Left renal cortex interstitium (tissue), 4 donors: ENCODE results near the gene CEP131. TPM values are rescaled to one million over a fixed set of nuclear protein-coding genes. Genes with fewer than 3 reads are reported as not detected.
"Not testable (repeated sequence)": the region's sequence is repeated elsewhere in the genome, so short reads cannot be mapped to it uniquely, and the experiment has no call there.

Experiments
- DNase-seq, 4 donors: peaks; one replicate each; pipeline ENCODE4 v3.0.0-alpha.2; 2013; ENCODE audit warnings: low read depth in 4 of 4, low spot score in 2 of 4, missing footprints in 1 of 4
- polyA plus RNA-seq, 4 donors: library from polyadenylated mRNA; unstranded; fragments of 120-200 nt; gene quantifications; one replicate each; pipeline ENCODE4 v1.2.1, GENCODE V29; 2013; ENCODE audit not compliant: insufficient read length in 4 of 4

The CEP131 gene
- polyA plus RNA-seq, 4 donors = 12.3 to 26.9 (median 22.9) TPM

GRCh38 chr17:81228834-81229665, 6.3 kb upstream of the CEP131 start:
- DNase-seq = no peak

DNA sequence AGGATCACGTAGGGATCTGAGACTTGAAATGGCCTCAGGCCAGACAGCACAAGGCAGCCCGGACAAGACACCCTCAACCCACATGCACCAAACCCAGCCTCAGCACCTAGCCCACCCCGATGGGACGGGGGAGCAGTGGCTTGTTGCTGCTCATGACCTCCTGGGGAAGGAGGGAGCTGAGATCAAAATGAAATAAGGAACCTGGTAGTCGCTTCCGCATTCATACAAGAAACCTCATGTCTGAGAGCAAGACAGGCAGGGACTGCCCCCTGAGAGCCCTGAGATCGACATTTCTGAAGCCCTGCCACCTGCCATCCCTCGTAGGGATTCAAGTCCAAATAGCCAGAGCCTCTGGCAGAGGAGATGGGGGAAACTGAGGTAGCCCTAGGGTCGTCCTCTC, 5.7 kb upstream of the CEP131 start:
- no peak for DNase-seq

- not testable (repeated sequence) for DNase-seq
These were observed 4.9 kb upstream of the CEP131 start for GRCh38 chr17:81227630-81228029.

DNA sequence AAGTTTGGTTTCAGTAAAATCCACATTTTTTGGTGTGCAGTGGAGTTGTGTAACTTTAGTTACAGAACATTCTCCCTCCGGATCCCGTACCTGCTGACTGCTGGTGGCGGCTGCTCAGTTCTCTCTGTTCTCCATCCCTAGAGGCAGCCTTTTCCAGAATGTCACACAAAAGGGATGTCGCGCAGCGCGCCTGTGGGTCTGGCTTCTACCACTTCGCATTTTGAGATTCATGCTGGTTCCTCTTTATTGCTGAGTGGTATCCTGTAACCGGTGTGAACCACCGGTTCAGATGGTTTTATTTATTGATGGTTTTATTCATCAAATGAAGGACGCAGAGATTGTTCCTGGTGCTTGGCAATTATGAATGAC, 981 bp upstream of the CEP131 start:
- no peak for DNase-seq

- DNase-seq = no peak
These were observed 202 bp downstream of the CEP131 start for GRCh38 chr17:81222620-81222905.

DNA sequence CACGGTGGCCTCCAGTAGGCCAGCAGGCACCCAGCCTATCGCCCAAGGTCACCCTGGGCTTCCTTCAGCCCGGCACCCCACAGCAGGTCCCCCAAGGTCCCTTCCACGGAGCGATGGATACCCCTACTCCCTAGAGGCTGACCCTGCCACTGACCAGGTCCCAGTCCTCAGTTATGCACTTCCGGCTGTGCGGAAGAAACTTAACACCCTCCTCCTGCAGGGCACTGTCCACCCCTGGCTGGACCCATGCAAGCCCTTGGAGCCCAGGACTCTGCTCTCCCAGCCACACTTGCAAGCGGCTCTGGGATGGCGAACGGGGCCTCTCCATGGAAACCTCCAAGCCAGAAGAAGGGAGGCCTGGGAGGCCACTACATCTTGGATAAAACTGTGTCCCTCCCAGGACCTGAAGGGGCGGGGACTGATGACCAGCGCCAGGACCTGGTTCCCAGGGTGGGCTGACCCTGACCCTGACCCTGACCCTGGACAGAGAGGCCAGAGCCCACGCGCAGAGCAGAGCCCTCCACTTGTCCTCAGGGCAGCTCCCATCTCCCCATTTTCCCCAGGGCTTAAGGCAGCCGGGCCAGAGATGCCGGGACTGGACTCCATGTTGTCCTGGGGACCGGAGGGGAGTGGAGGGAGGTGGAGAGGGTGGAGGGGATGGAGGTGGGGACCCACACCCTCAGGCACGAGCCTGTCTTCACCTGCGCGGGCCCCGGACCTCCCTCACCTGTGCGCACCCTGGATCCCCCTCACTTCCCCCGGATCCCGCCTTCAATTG, 734 bp downstream of the CEP131 start:
- no peak for DNase-seq

DNA sequence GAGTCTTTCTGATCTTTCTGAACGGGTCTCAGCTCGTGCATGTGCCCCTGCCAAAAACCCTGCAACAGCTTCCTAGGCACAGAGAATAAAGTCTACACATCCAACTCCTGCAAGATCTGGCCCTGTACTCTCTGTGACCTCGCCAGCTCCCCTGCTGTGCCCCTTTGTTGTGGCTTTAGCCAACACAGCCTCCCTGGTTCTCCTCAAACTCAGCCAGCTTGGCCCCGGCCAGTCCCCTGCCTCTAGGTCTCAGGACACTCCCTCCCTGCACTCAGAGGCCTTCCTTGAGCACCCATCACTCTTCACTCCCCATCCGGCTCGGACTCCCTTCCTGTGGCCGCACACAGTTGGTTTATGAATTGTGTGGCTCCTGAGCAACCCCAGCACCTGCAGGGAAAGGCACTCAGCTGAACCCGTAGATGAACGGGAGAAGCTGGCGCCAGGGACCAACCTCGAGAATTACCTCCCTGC, 1.4 kb downstream of the CEP131 start:
- DNase-seq = no peak

GRCh38 chr17:81219476-81220180, 3.1 kb downstream of the CEP131 start:
- DNase-seq = no peak

DNA sequence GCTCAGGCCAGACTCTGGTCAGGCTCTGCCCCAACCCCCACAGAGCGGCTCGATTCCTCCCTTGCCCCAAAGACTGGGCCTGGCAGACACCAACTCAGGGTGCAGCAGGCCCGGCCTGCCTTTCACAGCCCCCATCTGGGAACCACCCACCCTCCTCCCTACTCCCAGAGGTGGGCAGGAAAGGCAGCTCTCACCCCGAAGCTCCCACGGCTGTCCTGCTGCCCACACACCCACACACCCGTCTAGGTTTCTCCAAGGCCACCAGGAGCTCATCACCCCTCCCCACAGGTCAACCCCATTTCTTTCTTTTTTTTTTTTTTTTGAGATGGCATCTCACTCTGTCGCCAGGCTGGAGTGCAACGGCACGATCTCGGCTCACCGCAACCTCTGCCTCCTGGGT, 3.8 kb downstream of the CEP131 start:
- no peak for DNase-seq

DNA sequence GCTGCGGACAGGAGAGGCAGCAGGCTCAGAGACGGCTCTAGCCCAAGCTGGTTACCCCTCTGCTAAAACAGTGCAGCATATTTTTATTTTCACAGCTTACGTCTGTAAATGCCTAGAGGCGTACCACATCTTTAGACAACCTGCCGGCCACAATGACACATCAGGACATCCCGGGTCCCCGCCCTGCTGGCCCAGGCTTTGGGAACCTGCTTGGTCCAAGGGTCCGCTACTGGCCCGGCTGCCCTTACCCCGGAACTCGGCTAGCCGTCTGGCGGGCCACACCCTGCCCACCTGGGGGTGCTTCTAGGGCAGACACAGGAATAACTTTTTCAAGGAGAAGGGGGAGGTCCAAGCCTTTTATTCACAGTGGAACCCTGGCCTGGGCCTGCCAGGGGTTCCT, 4.3 kb downstream of the CEP131 start:
- no peak for DNase-seq

DNA sequence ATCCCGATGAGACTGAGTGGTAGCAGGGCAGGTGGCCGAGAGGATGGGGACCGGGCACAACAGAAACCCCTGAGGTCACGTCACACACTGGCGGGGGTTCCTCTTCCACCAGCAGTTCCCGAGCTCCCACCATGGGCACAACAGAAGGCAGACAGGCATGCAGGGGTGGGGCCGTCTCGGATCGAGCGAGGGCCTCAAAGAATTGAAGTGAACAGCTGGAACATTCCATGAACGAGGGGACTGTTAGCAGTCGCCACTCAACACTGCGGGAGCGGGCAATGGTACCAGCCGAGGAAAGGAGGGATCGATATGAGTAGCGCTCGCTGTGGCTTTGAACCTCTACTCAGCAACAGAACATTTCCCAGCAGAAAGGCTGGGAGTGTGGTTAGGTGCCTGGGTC, 5.3 kb downstream of the CEP131 start:
- DNase-seq = no peak

DNA sequence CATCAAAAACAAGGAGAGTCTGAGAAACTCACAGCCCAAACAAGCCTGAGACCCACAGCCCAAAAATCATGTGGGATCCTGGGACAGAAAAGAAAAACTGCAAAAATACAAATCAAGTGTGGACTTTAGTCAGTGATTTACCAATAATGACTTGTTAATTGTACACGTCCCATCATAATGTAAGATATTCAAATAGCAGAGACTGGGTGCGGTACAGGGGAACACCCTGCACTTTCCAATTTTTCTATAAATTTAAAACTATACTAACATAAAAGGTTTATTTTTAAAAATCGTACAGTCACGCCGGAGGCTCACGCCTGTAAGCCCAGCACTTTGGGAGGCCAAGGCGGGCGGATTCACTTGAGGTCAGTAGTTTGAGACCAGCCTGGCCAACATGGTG, 8.8 kb downstream of the CEP131 start:
- DNase-seq = no peak

DNA sequence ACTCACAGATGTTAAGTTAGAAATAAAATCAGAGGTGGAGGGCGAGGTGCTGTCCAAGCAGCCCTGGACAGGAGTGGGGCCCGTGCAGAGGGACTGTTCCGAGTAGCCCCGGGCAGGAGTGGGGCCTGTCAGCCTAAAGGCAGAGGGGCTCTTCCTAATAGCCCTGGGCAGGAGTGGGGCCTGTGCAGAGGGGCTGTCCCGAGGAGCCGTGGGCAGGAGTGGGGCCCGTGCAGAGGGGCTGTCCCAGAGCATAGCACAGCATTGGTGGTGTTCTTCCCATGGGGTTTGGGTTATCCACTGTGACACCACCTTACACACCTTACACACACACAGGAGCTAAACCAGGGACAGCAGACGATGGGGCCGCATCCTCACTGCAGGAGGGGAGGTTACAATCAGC, 10.4 kb downstream of the CEP131 start:
- no peak for DNase-seq

GRCh38 chr17:81210868-81211267, 11.9 kb downstream of the CEP131 start:
- DNase-seq = no peak

DNA sequence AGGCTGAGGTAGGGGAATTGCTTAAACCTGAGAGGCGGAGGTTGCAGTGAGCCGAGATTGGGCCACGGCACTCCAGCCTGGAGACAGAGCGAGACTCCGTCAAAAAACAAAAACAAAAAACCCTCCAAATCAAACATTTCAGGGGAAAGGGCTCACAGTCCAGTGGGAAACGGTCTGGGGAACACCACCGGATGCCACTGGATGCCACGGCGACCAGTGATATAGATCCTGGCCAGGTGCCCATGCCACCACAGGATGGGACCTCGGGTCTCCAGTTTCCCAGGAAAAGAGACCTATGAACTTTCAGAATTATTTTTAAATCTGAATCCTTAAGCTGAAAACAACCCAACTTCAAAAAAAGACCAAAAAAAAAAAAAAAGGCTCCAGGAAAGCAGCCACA, 12.3 kb downstream of the CEP131 start:
- no peak for DNase-seq

DNA sequence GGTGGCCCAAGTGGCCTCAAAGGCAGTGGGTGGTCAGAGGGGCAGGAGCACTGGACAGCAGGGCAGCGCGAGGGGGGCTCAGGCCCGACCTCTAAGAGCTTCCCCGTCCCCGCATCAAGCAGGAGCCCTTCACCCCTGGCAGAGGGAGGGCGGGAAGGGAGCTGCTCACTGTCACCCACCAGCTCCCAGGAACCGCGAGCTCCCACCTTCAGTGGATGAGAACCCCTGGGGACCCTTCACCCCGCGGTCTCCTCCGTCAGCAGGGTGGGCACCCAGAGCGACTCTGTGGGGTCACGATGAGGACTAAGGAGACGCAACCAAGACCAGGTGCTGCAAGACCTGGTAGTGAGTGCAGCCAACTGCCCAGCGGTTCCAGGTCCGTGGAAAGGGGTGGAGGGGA, 13.6 kb downstream of the CEP131 start:
- no peak for DNase-seq

- no peak for DNase-seq
These were observed 14.1 kb downstream of the CEP131 start for GRCh38 chr17:81208651-81209050.

DNA sequence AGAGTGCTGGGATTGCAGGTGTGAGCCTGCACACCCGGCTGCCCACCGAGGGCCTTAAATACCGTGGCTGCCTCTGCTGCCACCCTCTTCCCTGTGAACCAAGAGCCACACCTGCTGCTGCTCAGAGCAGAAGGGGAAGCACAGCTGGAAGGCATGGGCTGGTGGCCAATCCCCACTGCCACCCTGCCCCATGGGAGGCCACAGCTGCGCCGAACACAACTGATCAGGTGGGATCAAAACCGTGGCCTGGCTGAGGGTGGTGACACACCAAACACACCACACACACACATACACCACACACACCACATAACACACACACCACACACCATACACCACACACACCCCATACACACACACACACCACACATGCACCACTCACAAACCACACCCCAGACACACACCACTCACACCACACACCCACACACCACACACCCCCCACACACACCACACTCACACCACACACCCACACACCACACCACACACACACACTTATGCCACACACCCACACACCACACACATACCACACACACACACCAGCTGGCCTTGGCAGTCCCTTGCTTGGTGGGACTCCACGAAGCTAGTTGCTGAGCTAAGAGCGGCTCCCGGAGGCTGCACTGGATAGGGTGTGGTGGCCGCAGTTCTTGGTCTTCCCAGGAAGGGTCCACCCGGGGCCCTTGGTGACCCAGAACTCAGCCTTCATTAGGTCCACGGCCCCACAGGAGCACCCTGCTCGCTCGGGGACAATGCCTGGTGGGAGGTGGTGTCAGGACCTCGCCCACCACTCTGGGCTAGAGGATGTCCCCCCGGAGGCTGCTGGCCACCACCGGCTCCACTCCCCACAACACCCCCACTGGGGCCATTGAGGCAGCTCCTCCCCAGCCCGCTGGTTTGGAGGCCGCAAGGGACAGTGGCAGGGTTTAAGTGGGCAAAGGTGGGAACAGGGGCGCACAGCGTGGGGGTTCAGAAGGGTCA, 14.9 kb downstream of the CEP131 start:
- DNase-seq = no peak

DNA sequence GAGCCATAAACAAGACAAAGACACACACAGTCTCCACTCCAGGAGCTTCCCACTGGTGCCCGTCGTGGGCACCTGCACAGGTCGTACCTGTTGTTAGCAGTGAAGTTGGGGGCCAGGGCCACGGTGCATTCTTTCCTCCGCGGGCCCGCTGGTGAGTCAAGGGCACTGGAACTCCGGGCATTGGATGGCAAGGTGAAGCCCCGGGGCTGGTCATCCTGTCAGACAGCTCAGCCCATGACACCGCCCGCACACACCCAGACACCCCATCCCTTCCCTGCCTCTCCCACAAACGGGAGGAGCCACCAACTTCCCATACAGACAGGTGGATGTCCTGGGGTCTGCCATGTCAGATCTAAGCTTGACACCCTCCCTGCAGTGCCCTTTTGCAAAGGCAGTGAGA, 16.1 kb downstream of the CEP131 start:
- no peak for DNase-seq

DNA sequence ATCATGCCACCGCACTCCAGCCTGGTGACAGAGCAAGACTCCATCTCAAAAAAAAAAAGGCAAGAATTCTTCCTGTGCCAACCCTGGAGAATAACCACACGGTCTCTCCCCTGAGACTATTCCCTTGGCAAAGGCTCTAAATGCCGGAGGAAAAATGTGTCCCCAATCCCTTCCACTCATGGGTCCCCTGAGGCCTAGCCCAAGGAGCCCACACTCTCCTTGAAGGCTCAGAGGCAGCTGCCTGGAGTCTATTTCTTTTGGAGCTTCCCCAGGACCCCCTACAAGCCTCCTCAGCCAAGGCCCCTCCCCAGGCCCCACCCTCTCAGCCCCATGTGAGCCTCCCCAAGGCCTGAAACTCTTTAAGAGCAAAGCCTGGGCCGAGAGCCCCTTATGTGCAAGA, 16.6 kb downstream of the CEP131 start:
- no peak for DNase-seq
